HCT116 (cell line): Measurements from ENCODE around the gene BOD1. TPM values are rescaled to one million over a fixed set of nuclear protein-coding genes. Genes with fewer than 3 reads are reported as not detected.

Experiments used
- ATAC-seq: fragments of 200-7000 bp; cut with Tn5 transposase; 2 replicates; pipeline ENCODE4 v1.9.1; 2020; ENCODE audit warnings: mild to moderate bottlenecking, moderate library complexity
- BruUV-seq: library from RNA; stranded (reverse); fragments of 400-500 nt; replicated peaks from 2 replicates; lab custom pipeline; 2021; lab: Mats Ljungman, UMichigan
- CTCF ChIA-PET: fragments of 300-600 bp; sonication (Branson Sonifier 250); formaldehyde crosslinking; loops from one replicate; lab custom pipeline; 2021; ENCODE audit warnings: antibody characterized with exemption; lab: Charles Lee
- POLR2A ChIA-PET: fragments of 300-600, 350-600 bp; sonication (Branson Sonifier 250); formaldehyde crosslinking; loops from one replicate; lab custom pipeline; 2021; ENCODE audit warnings: antibody characterized with exemption; lab: Charles Lee
- RAD21 ChIA-PET, 2 experiments: fragments of 300-600 bp; sonication (Branson Sonifier 250); formaldehyde crosslinking; loops; one replicate each; lab custom pipeline; 2023; ENCODE audit warnings: low total read pairs in 2 of 2; ENCODE audit not compliant: uncharacterized antibody in 2 of 2, unreplicated experiment in 2 of 2, low non-redundant PET in 1 of 2; lab: Charles Lee
- DNase-seq: peaks from one replicate; pipeline ENCODE4 v3.0.0-alpha.2; 2010; ENCODE audit warnings: low read depth, low spot score
- H2AFZ ChIP-seq: fragments of 200-600 bp; shearing (Covaris generic), sonication (generic); 2 replicates; pipeline ENCODE4 v1.6.1; 2017; ENCODE audit warnings: low read depth, mixed run types, mixed read lengths, antibody characterized with exemption, low read length; ENCODE audit not compliant: poor library complexity, severe bottlenecking
- H3K27ac ChIP-seq: 2 replicates; pipeline ENCODE4 v1.5.1; 2012; ENCODE audit warnings: low read depth, low read length
- H3K27me3 ChIP-seq: fragments of 200-600 bp; sonication (generic); 2 replicates; pipeline ENCODE4 v1.6.1; 2016; ENCODE audit warnings: mixed run types, low read length, mixed read lengths; ENCODE audit not compliant: insufficient read depth
- H3K36me3 ChIP-seq, 2 experiments: fragments of 200-500 bp in 1 of 2; fragments of 200-600 bp in 1 of 2; sonication (Bioruptor generic) in 1 of 2; sonication (generic) in 1 of 2; 2 replicates each; pipeline versions ENCODE4 v1.5.1 to v1.6.1; 2014 to 2016; ENCODE audit warnings: low read length in 2 of 2, inconsistent platforms in 1 of 2, mixed read lengths in 1 of 2, mixed run types in 1 of 2; ENCODE audit not compliant: insufficient read depth in 2 of 2, control insufficient read depth in 1 of 2
- H3K4me1 ChIP-seq, 2 experiments: fragments of 200-600 bp in 1 of 2; sonication (generic) in 1 of 2; 2 replicates each; pipeline versions ENCODE4 v1.5.1 to v1.6.1; 2012 to 2017; ENCODE audit warnings: low read length in 2 of 2, inconsistent platforms in 1 of 2, mild to moderate bottlenecking in 1 of 2, mixed read lengths in 1 of 2, mixed run types in 1 of 2, moderate library complexity in 1 of 2; ENCODE audit not compliant: insufficient read depth in 2 of 2, control insufficient read depth in 1 of 2
- H3K4me2 ChIP-seq: fragments of 200-600 bp; sonication (generic); 2 replicates; pipeline ENCODE4 v1.6.1; 2017; ENCODE audit warnings: mixed run types, low read length, mixed read lengths
- H3K4me3 ChIP-seq, 2 experiments: fragments of 200-600 bp in 1 of 2; sonication (generic) in 1 of 2; replicated peaks in 1 of 2; 2 replicates each; pipeline ENCODE4 v1.5.1; 2011 to 2016; ENCODE audit warnings: low read length in 2 of 2, control low read depth in 1 of 2, low read depth in 1 of 2, mild to moderate bottlenecking in 1 of 2, mixed read lengths in 1 of 2, mixed run types in 1 of 2
- H3K79me2 ChIP-seq: fragments of 200-600 bp; sonication (generic); 2 replicates; pipeline ENCODE4 v1.6.1; 2017; ENCODE audit warnings: mild to moderate bottlenecking, mixed run types, low read length, moderate library complexity, mixed read lengths; ENCODE audit not compliant: insufficient read depth
- H3K9ac ChIP-seq: fragments of 200-600 bp; sonication (generic); 2 replicates; pipeline ENCODE4 v1.6.1; 2016; ENCODE audit warnings: low read length, mixed read lengths
- H3K9me2 ChIP-seq: fragments of 200-600 bp; sonication (generic), shearing (Covaris generic); 2 replicates; pipeline ENCODE4 v1.6.1; 2017; ENCODE audit warnings: mixed run types, mild to moderate bottlenecking, moderate library complexity; ENCODE audit not compliant: insufficient read depth
- H3K9me3 ChIP-seq, 2 experiments: fragments of 200-500 bp in 1 of 2; fragments of 200-600 bp in 1 of 2; sonication (Bioruptor generic) in 1 of 2; sonication (generic) in 1 of 2; 2 replicates each; pipeline ENCODE4 v1.6.1; 2014 to 2017; ENCODE audit warnings: low read length in 2 of 2, mixed read lengths in 2 of 2, inconsistent platforms in 1 of 2, low read depth in 1 of 2, mild to moderate bottlenecking in 1 of 2, mixed run types in 1 of 2, moderate library complexity in 1 of 2; ENCODE audit not compliant: control insufficient read depth in 1 of 2, insufficient read depth in 1 of 2
- H4K20me1 ChIP-seq: fragments of 200-600 bp; sonication (generic), shearing (Covaris generic); 2 replicates; pipeline ENCODE4 v1.6.1; 2017; ENCODE audit warnings: mixed run types, mild to moderate bottlenecking, moderate library complexity; ENCODE audit not compliant: insufficient read depth
- EGR1 ChIP-seq: IDR thresholded peaks from 2 replicates; pipeline ENCODE4 v1.6.1; 2012; ENCODE audit warnings: low read depth
- ELF1 ChIP-seq: IDR thresholded peaks from 2 replicates; pipeline ENCODE4 v1.6.1; 2012; ENCODE audit warnings: low read depth, borderline replicate concordance
- EZH2 ChIP-seq: fragments of 200-600 bp; sonication (generic); IDR thresholded peaks from 2 replicates; pipeline ENCODE4 v1.6.1; 2017; ENCODE audit warnings: antibody characterized with exemption, mixed run types
- EZH2phosphoT487 ChIP-seq: fragments of 200-600 bp; IDR thresholded peaks from 2 replicates; pipeline ENCODE4 v1.6.1; 2018; ENCODE audit warnings: antibody characterized with exemption, borderline replicate concordance
- JUND ChIP-seq: IDR thresholded peaks from 2 replicates; pipeline ENCODE4 v1.6.1; 2012
- POLR2A ChIP-seq: IDR thresholded peaks from 2 replicates; pipeline ENCODE4 v1.7.0; 2011; ENCODE audit warnings: borderline replicate concordance; ENCODE audit not compliant: insufficient read depth, insufficient read length; ENCODE audit errors: extremely low read depth
- YY1 ChIP-seq: IDR thresholded peaks from 2 replicates; pipeline ENCODE4 v1.6.1; 2011; ENCODE audit warnings: low read length, low read depth, moderate library complexity, mild to moderate bottlenecking; ENCODE audit not compliant: insufficient replicate concordance; ENCODE audit errors: extremely low read depth
- ZFX ChIP-seq: fragments of 450-650 bp; IDR thresholded peaks from 2 replicates; pipeline ENCODE4 v1.6.1; 2017
- ZNF274 ChIP-seq: fragments of 200-500 bp; sonication (Bioruptor generic); IDR thresholded peaks from 2 replicates; pipeline ENCODE4 v1.6.1; 2014; ENCODE audit warnings: mild to moderate bottlenecking, low read depth, low read length, inconsistent platforms
- intact Hi-C: fragments of 100-400 bp; cut with micrococcal nuclease; formaldehyde crosslinking; loops from 2 replicates; pipeline ENCODE4 v1.10.0; 2022
- total RNA-seq: library from RNA; stranded (reverse); gene quantifications from one replicate; pipeline ENCODE4 v1.2.1, GENCODE V29; 2021; ENCODE audit not compliant: unreplicated experiment
- TF ChIP-seq, protein P1 (sequence below): IDR thresholded peaks from 2 replicates; pipeline ENCODE4 v1.6.1; 2012
- TF ChIP-seq, protein P2 (sequence below): IDR thresholded peaks from 2 replicates; pipeline ENCODE4 v1.6.1; 2011; ENCODE audit warnings: mild to moderate bottlenecking, low read length, moderate library complexity; ENCODE audit not compliant: insufficient replicate concordance; ENCODE audit errors: extremely low read depth
- TF ChIP-seq, protein P3 (sequence below), 3 experiments: fragments of 200-600 bp in 1 of 3; sonication (generic) in 1 of 3; IDR thresholded peaks in 2 of 3; conservative IDR thresholded peaks in 1 of 3; 2 replicates each; pipeline ENCODE4 v1.5.1; 2012 to 2017; ENCODE audit warnings: low read depth in 2 of 3, low read length in 2 of 3, antibody characterized with exemption in 1 of 3, borderline replicate concordance in 1 of 3, control low read depth in 1 of 3, mild to moderate bottlenecking in 1 of 3, mixed read lengths in 1 of 3, mixed run types in 1 of 3, moderate library complexity in 1 of 3; ENCODE audit not compliant: insufficient read depth in 1 of 3
- TF ChIP-seq, protein P4 (sequence below): IDR thresholded peaks from 2 replicates; pipeline ENCODE4 v1.6.1; 2012

BOD1 gene
- total RNA-seq, 1 experiment from 2014 or later = 60.2 TPM

DNA sequence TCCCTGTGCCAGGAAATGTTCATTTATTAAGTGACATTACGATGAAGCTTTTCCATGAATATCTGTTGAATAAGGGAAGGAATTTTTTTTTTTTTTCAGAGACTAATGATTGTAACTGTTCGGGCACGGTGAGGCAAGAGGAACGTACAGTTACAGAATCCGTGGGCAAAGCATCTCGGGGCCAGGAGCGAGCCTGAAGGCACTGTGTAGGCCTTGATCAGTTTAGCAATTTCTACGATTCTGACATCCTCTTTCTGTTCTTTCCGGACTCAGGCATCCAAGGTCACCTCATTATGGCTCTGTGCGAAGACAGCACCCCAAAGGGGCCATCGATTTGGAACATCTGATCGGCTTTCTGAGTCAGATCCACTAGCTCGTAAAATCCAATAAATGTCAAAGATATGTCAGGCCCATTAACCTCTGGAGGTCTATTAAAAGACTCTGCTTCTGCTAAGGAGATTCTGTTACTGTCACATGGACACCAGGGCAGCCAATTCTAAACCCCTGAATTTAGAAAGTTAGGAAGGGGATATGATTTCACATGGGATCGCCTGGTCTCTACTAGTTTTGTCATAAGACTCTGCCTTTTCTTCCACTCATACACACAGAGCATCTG is 41.4 kb upstream of the BOD1 start:
- Histone ChIP-seq H3K9me3 (no peaks in the 10 kb centered on the region; a peak in 1 of 4 replicates), H3K4me3 (no peak overlapping the region), H3K9me2 (peaks cover 5% of the 10 kb centered on the region; the same call in 1 of the 2 replicates), H3K27ac (no peak overlapping the region), H3K27me3 (no peaks in the 10 kb centered on the region), H3K9ac (no peak overlapping the region), H3K79me2 (no peaks in the 10 kb centered on the region), H2AFZ (no peak overlapping the region), H4K20me1 (no peaks in the 10 kb centered on the region), H3K4me2 (no peak overlapping the region), H3K4me1 (no peaks in the 10 kb centered on the region), H3K36me3 (no peaks in the 10 kb centered on the region)
- no peak for ATAC-seq
- ChIA-PET POLR2A (no interaction called here), CTCF (interaction anchor here (1.0 kb wide), 1 partner anchor 28 kb away, joined by 3 read pairs; no protein-coding TSS in a partner anchor), RAD21 (no interaction called here)
- no peak for DNase-seq
- no TSS peak for BruUV-seq
- intact Hi-C loops = no loop called here
- TF ChIP-seq ZFX = no peak
- TF ChIP-seq EZH2 = no peak
- no peak for TF ChIP-seq POLR2A
- no peak for TF ChIP-seq EGR1
- TF ChIP-seq, protein P1, sequence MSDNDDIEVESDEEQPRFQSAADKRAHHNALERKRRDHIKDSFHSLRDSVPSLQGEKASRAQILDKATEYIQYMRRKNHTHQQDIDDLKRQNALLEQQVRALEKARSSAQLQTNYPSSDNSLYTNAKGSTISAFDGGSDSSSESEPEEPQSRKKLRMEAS = no peak
- TF ChIP-seq EZH2phosphoT487 = no peak
- TF ChIP-seq, protein P2, sequence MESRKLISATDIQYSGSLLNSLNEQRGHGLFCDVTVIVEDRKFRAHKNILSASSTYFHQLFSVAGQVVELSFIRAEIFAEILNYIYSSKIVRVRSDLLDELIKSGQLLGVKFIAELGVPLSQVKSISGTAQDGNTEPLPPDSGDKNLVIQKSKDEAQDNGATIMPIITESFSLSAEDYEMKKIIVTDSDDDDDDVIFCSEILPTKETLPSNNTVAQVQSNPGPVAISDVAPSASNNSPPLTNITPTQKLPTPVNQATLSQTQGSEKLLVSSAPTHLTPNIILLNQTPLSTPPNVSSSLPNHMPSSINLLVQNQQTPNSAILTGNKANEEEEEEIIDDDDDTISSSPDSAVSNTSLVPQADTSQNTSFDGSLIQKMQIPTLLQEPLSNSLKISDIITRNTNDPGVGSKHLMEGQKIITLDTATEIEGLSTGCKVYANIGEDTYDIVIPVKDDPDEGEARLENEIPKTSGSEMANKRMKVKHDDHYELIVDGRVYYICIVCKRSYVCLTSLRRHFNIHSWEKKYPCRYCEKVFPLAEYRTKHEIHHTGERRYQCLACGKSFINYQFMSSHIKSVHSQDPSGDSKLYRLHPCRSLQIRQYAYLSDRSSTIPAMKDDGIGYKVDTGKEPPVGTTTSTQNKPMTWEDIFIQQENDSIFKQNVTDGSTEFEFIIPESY = no peak
- TF ChIP-seq YY1 = no peak
- TF ChIP-seq ZNF274 = no peak
- TF ChIP-seq ELF1 = no peak
- TF ChIP-seq, protein P3, sequence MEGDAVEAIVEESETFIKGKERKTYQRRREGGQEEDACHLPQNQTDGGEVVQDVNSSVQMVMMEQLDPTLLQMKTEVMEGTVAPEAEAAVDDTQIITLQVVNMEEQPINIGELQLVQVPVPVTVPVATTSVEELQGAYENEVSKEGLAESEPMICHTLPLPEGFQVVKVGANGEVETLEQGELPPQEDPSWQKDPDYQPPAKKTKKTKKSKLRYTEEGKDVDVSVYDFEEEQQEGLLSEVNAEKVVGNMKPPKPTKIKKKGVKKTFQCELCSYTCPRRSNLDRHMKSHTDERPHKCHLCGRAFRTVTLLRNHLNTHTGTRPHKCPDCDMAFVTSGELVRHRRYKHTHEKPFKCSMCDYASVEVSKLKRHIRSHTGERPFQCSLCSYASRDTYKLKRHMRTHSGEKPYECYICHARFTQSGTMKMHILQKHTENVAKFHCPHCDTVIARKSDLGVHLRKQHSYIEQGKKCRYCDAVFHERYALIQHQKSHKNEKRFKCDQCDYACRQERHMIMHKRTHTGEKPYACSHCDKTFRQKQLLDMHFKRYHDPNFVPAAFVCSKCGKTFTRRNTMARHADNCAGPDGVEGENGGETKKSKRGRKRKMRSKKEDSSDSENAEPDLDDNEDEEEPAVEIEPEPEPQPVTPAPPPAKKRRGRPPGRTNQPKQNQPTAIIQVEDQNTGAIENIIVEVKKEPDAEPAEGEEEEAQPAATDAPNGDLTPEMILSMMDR (IDR thresholded peaks at IDR 0.05 in 2 of 3, conservative IDR thresholded peaks at IDR 0.05 in 1 of 3; ENCODE audit: borderline replicate concordance in 1 of 3, insufficient read depth in 1 of 3, low read depth in 2 of 3, low read length in 2 of 3) = no peak
- TF ChIP-seq, protein P4, sequence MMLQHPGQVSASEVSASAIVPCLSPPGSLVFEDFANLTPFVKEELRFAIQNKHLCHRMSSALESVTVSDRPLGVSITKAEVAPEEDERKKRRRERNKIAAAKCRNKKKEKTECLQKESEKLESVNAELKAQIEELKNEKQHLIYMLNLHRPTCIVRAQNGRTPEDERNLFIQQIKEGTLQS = no peak
- TF ChIP-seq JUND = no peak
